PC-9 (cell line): ENCODE results near the gene CFAP54. TPM values are rescaled to one million over a fixed set of nuclear protein-coding genes. Genes with fewer than 3 reads are reported as not detected.

ENCODE experiments used
- BruUV-seq: library from RNA; stranded (reverse); fragments of 400-500 nt; replicated peaks from 2 replicates; lab custom pipeline; 2021; lab: Mats Ljungman, UMichigan
- CTCF ChIA-PET: fragments of 300-600 bp; sonication (Branson Sonifier 250); formaldehyde crosslinking; loops from one replicate; lab custom pipeline; 2022; ENCODE audit warnings: antibody characterized with exemption; lab: Charles Lee
- POLR2A ChIA-PET: fragments of 300-600 bp; sonication (Branson Sonifier 250); formaldehyde crosslinking; loops from one replicate; lab custom pipeline; 2022; ENCODE audit warnings: antibody characterized with exemption; ENCODE audit not compliant: unreplicated experiment; lab: Charles Lee
- DNase-seq, 2 experiments: peaks; one replicate each; pipeline versions ENCODE4 v3.0.0 to v3.0.0-alpha.2; 2015 to 2022; ENCODE audit warnings: mixed read lengths in 1 of 2
- H2AFZ ChIP-seq: fragments of 200-600 bp; sonication (generic); 2 replicates; pipeline ENCODE4 v1.8.1; 2017; ENCODE audit warnings: antibody characterized with exemption
- H3F3A ChIP-seq: fragments of 200-600 bp; sonication (generic); 2 replicates; pipeline ENCODE4 v1.8.1; 2017; ENCODE audit warnings: antibody characterized with exemption, mild to moderate bottlenecking, low read depth; ENCODE audit not compliant: insufficient read depth
- H3K27ac ChIP-seq: fragments of 200-600 bp; sonication (generic); 2 replicates; pipeline ENCODE4 v1.6.1; 2016; ENCODE audit warnings: mixed run types
- H3K27me3 ChIP-seq: fragments of 200-600 bp; sonication (generic); 2 replicates; pipeline ENCODE4 v1.6.1; 2016; ENCODE audit warnings: low read depth, mixed run types; ENCODE audit not compliant: insufficient read depth
- H3K36me3 ChIP-seq: fragments of 200-600 bp; sonication (generic); 2 replicates; pipeline ENCODE4 v1.6.1; 2016; ENCODE audit warnings: low read depth, mixed run types
- H3K4me1 ChIP-seq: fragments of 200-600 bp; sonication (generic); replicated peaks from 2 replicates; pipeline ENCODE4 v1.6.1; 2016; ENCODE audit warnings: mixed run types; ENCODE audit not compliant: insufficient read depth
- H3K4me2 ChIP-seq: fragments of 200-600 bp; sonication (generic); 2 replicates; pipeline ENCODE4 v1.6.1; 2017; ENCODE audit warnings: mixed run types
- H3K4me3 ChIP-seq: fragments of 200-600 bp; sonication (generic); 2 replicates; pipeline ENCODE4 v1.6.1; 2016; ENCODE audit warnings: mixed run types
- H3K79me2 ChIP-seq: fragments of 200-600 bp; sonication (generic); 2 replicates; pipeline ENCODE4 v1.6.1; 2017; ENCODE audit warnings: low read depth, mixed run types
- H3K9me2 ChIP-seq: fragments of 200-600 bp; sonication (generic); 2 replicates; pipeline ENCODE4 v1.8.1; 2017; ENCODE audit warnings: mild to moderate bottlenecking; ENCODE audit not compliant: insufficient read depth
- H3K9me3 ChIP-seq: fragments of 200-600 bp; sonication (generic); 2 replicates; pipeline ENCODE4 v1.8.1; 2016; ENCODE audit warnings: low read depth; ENCODE audit not compliant: insufficient read depth
- H4K20me1 ChIP-seq: fragments of 200-600 bp; sonication (generic); 2 replicates; pipeline ENCODE4 v1.8.1; 2017; ENCODE audit not compliant: insufficient read depth
- CTCF ChIP-seq: fragments of 200-600 bp; sonication (generic); conservative IDR thresholded peaks from 2 replicates; pipeline ENCODE4 v1.6.1; 2017; ENCODE audit warnings: mixed run types, antibody characterized with exemption, mild to moderate bottlenecking, moderate library complexity
- EZH2 ChIP-seq: fragments of 200-600 bp; sonication (generic); IDR thresholded peaks from 2 replicates; pipeline ENCODE4 v1.8.0; 2017; ENCODE audit warnings: antibody characterized with exemption, low read depth
- intact Hi-C: fragments of 100-400 bp; cut with micrococcal nuclease; formaldehyde crosslinking; loops from one replicate; pipeline ENCODE4 v1.10.0; 2022; ENCODE audit not compliant: unreplicated experiment
- total RNA-seq: library from RNA; stranded (reverse); gene quantifications from 2 replicates; pipeline ENCODE4 v1.2.3, GENCODE V29; 2021

The CFAP54 gene
- total RNA-seq, 1 experiment from 2014 or later, result 16.4 TPM

- intact Hi-C loops, result no loop called here
Measured at GRCh38 chr12:96474206-96474605, 15.2 kb upstream of the CFAP54 start.

GRCh38 chr12:96478011-96478410 lies 11.4 kb upstream of the CFAP54 start:
- no peak for TF ChIP-seq CTCF
- no peak for TF ChIP-seq EZH2
- CTCF ChIA-PET, result no interaction called here
- no TSS peak for BruUV-seq

More at GRCh38 chr12:96474206-96474605, 15.2 kb upstream of the CFAP54 start:
- Histone ChIP-seq H3K27ac (no peak overlapping the region), H3F3A (peaks cover 5% of the 10 kb centered on the region; the same call in 1 of the 2 replicates), H3K4me3 (no peak overlapping the region), H3K79me2 (no peaks in the 10 kb centered on the region), H3K9me2 (no peaks in the 10 kb centered on the region), H3K36me3 (no peaks in the 10 kb centered on the region), H3K9me3 (peaks cover 19% of the 10 kb centered on the region), H3K27me3 (no peaks in the 10 kb centered on the region), H3K4me1 (peaks cover 18% of the 10 kb centered on the region), H3K4me2 (no peak overlapping the region), H2AFZ (no peak overlapping the region), H4K20me1 (no peaks in the 10 kb centered on the region)
- TF ChIP-seq CTCF, result no peak
- no peak for TF ChIP-seq EZH2
- CTCF ChIA-PET, result no interaction called here
- POLR2A ChIA-PET, result no interaction called here
- DNase-seq, result no peak
- no TSS peak for BruUV-seq

GRCh38 chr12:96482086-96482485 lies 7.3 kb upstream of the CFAP54 start:
- no peak overlapping the region for H3K4me2 ChIP-seq
- no peaks in the 10 kb centered on the region for H3K27me3 ChIP-seq
- intact Hi-C loops, result no loop called here
- no peaks in the 10 kb centered on the region for H3K9me2 ChIP-seq
- no peak overlapping the region for H3K4me3 ChIP-seq
- no peaks in the 10 kb centered on the region for H3K9me3 ChIP-seq
- DNase-seq, result no peak
- CTCF ChIA-PET, result no interaction called here
- POLR2A ChIA-PET, result no interaction called here
- no peak overlapping the region for H2AFZ ChIP-seq
- H3K27ac ChIP-seq, result no peak overlapping the region
- no TSS peak for BruUV-seq
- no peaks in the 10 kb centered on the region for H4K20me1 ChIP-seq
- TF ChIP-seq EZH2 (no peak), CTCF (no peak)
- H3K79me2 ChIP-seq, result no peaks in the 10 kb centered on the region
- no peaks in the 10 kb centered on the region for H3K36me3 ChIP-seq
- H3K4me1 ChIP-seq, result peaks cover 23% of the 10 kb centered on the region
- peaks cover 22% of the 10 kb centered on the region for H3F3A ChIP-seq

More at GRCh38 chr12:96478011-96478410, 11.4 kb upstream of the CFAP54 start:
- Histone ChIP-seq H3K9me2 (no peaks in the 10 kb centered on the region), H3K9me3 (0 out of 2 replicates have a peak, but pooled peaks cover 5% of the 10 kb centered on the region), H3K27ac (no peak overlapping the region), H3K4me2 (no peak overlapping the region), H3K4me3 (no peak overlapping the region), H3K79me2 (no peaks in the 10 kb centered on the region), H3K27me3 (no peaks in the 10 kb centered on the region), H3K4me1 (no peaks in the 10 kb centered on the region), H3K36me3 (no peaks in the 10 kb centered on the region), H3F3A (no peaks in the 10 kb centered on the region; the same call in 1 of the 2 replicates), H2AFZ (no peak overlapping the region), H4K20me1 (no peaks in the 10 kb centered on the region)
- POLR2A ChIA-PET, result interaction anchor here (0.6 kb wide), 1 partner anchor 359 kb away, joined by 4 read pairs; no protein-coding TSS in a partner anchor
- DNase-seq, result no peak
- intact Hi-C loops, result no loop called here
